ENCODE results near the gene ZDHHC13.

The ZDHHC13 gene

DNA sequence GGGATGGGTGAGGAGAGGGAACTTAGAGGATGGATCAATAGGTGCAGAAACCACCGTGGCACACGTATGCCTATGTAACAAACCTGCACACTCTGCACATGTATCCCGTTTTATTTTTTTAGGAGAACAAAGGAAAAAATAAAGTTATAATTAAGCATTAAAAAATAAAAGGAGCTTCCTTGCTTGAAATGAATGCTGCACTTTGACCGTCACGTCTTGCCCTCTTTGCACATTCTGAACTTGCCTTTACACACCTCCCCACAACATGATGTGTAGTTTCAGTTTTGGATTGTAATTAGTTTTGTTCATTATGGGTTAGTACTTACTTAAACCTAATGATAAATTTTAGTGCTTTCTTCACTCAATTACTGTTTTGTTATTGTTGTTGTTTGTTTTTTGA is 87.9 kb downstream of the ZDHHC13 start:
- DNase-seq (ENCODE audit: low spot score): no peak
- CTCF ChIA-PET: no interaction called here
- no peak overlapping the region for H3K27ac ChIP-seq
- POLR2A ChIA-PET (ENCODE audit: low non-redundant PET): no interaction called here
- no peak for TF ChIP-seq CTCF (conservative IDR thresholded peaks at IDR 0.05; ENCODE audit: low read depth)

DNA sequence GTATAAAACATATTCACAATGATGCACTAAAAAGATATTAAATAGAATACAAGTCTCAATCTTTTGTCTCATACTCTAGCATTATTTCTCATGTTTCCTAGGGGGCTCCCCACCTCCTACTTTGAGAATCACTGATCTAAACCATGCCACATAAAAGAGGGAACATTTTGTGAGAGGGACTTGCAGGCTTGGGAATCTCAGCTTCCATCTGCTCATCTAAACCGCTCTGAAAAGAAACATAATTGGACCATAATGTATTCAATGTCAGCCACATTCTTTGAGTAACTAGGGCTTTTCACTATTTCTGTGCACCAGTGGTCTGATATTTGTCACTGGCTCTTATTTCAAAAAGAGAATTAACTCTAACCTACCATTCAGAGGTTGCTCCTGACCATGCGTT is 91.2 kb downstream of the ZDHHC13 start:
- no peak for TF ChIP-seq CTCF (conservative IDR thresholded peaks at IDR 0.05; ENCODE audit: low read depth)
- no peak for DNase-seq (ENCODE audit: low spot score)
- H3K27ac ChIP-seq: no peak overlapping the region
- ChIA-PET POLR2A (ENCODE audit: low non-redundant PET) (no interaction called here), CTCF (no interaction called here)

GRCh38 chr11:19208959-19209546 is 92.1 kb downstream of the ZDHHC13 start:
- H3K27ac ChIP-seq: no peak overlapping the region
- no peak for TF ChIP-seq CTCF (conservative IDR thresholded peaks at IDR 0.05; ENCODE audit: low read depth)
- ChIA-PET POLR2A (ENCODE audit: low non-redundant PET) (no interaction called here), CTCF (no interaction called here)
- no peak for DNase-seq (ENCODE audit: low spot score)

- DNase-seq (ENCODE audit: low spot score): no peak
- POLR2A ChIA-PET (ENCODE audit: low non-redundant PET): no interaction called here
- no peak overlapping the region for H3K27ac ChIP-seq
- CTCF ChIA-PET: no interaction called here
- no peak for TF ChIP-seq CTCF (conservative IDR thresholded peaks at IDR 0.05; ENCODE audit: low read depth)
These were observed 92.8 kb downstream of the ZDHHC13 start for GRCh38 chr11:19209617-19210370.

DNA sequence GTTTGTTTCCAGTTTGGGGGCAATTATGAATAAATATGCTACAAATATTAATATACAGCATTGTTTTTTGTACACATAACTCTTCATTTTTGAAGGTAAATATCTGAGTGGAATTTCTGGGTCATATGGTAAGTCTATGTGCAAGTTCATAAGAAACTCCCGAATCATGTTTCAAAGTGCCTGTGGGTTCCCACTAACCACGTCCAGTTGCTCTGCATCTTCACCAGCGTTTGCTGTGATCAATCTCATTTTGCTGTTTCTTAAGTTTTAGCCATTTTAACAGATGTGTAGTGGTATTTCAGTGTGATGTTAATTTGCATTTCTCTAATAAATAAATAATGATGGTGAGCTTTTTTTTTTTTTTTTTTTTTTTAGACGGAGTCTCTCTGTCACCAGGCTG is 99.1 kb downstream of the ZDHHC13 start:
- POLR2A ChIA-PET (ENCODE audit: low non-redundant PET): no interaction called here
- DNase-seq (ENCODE audit: low spot score): no peak
- CTCF ChIA-PET: no interaction called here
- no peak for TF ChIP-seq CTCF (conservative IDR thresholded peaks at IDR 0.05; ENCODE audit: low read depth)
- peak overlapping the region; percentile 75 for H3K27ac ChIP-seq

GRCh38 chr11:19216709-19217374 is 99.9 kb downstream of the ZDHHC13 start:
- DNase-seq (ENCODE audit: low spot score): no peak
- ChIA-PET CTCF (interaction anchor here (0.5 kb wide), 1 partner anchor 21 kb away, joined by 3 read pairs; no protein-coding TSS in a partner anchor), POLR2A (ENCODE audit: low non-redundant PET) (no interaction called here)
- no peak for TF ChIP-seq CTCF (conservative IDR thresholded peaks at IDR 0.05; ENCODE audit: low read depth)
- peak overlapping the region; percentile 75 for H3K27ac ChIP-seq
